Naive thymus-derived CD4-positive, alpha-beta T cell (primary cell): ENCODE data around the gene ZBTB17. TPM values are rescaled to one million over a fixed set of nuclear protein-coding genes. Genes with fewer than 3 reads are reported as not detected.

Experiments
- ATAC-seq: fragments of 150-1000 bp; cut with Tn5 transposase; 2 replicates; pipeline ENCODE4 v1.10.0; 2021; ENCODE audit warnings: mild to moderate bottlenecking, moderate library complexity
- CTCF ChIA-PET: fragments of 350-600 bp; sonication (Branson Sonifier 250); formaldehyde crosslinking; loops from one replicate; lab custom pipeline; 2021; ENCODE audit warnings: antibody characterized with exemption; lab: Charles Lee
- POLR2A ChIA-PET: fragments of 350-600 bp; sonication (Branson Sonifier 250); formaldehyde crosslinking; loops from one replicate; lab custom pipeline; 2021; ENCODE audit warnings: antibody characterized with exemption, inconsistent platforms; lab: Charles Lee
- DNase-seq, 9 donors: peaks; one replicate each; pipeline versions ENCODE4 v3.0.0 to v3.0.0-alpha.2; 2020 to 2022; ENCODE audit warnings: mixed read lengths in 1 of 9
- H3K27ac ChIP-seq: one replicate; pipeline ENCODE4 v1.7.0; 2013; ENCODE audit warnings: mild to moderate bottlenecking, low read depth, low read length, moderate library complexity
- H3K27me3 ChIP-seq, 2 donors: one replicate each; pipeline ENCODE4 v1.7.0; 2013; ENCODE audit warnings: low read length in 2 of 2, mild to moderate bottlenecking in 2 of 2, moderate library complexity in 2 of 2; ENCODE audit not compliant: control insufficient read depth in 2 of 2, insufficient read depth in 2 of 2
- H3K36me3 ChIP-seq, 3 experiments: 1 replicate in 2 of 3; 2 replicates in 1 of 3; pipeline ENCODE4 v1.7.0; 2013; ENCODE audit warnings: low read length in 3 of 3, mild to moderate bottlenecking in 3 of 3, moderate library complexity in 1 of 3; ENCODE audit not compliant: insufficient read depth in 3 of 3, control insufficient read depth in 2 of 3
- H3K4me1 ChIP-seq, 2 donors: one replicate each; pipeline ENCODE4 v1.7.0; 2013; ENCODE audit warnings: low read length in 2 of 2, mild to moderate bottlenecking in 2 of 2, moderate library complexity in 1 of 2; ENCODE audit not compliant: control insufficient read depth in 2 of 2, insufficient read depth in 2 of 2
- H3K4me3 ChIP-seq: 2 replicates; pipeline ENCODE4 v1.7.0; 2013; ENCODE audit warnings: mild to moderate bottlenecking, low read length
- H3K9me3 ChIP-seq, 3 experiments: 1 replicate in 2 of 3; 2 replicates in 1 of 3; pipeline ENCODE4 v1.7.0; 2013; ENCODE audit warnings: low read length in 3 of 3; ENCODE audit not compliant: control insufficient read depth in 2 of 3
- H3K27ac Mint-ChIP-seq, 9 donors: one replicate each; pipeline ENCODE4 v1.8.0; 2020 to 2022; ENCODE audit warnings: mixed read lengths in 9 of 9, mild to moderate bottlenecking in 8 of 9, moderate library complexity in 5 of 9, inconsistent platforms in 2 of 9
- H3K27me3 Mint-ChIP-seq, 5 donors: one replicate each; pipeline ENCODE4 v1.8.0; 2021 to 2022; ENCODE audit warnings: mixed read lengths in 5 of 5, mild to moderate bottlenecking in 1 of 5
- H3K36me3 Mint-ChIP-seq, 5 donors: one replicate each; pipeline ENCODE4 v1.8.0; 2020 to 2022; ENCODE audit warnings: mixed read lengths in 5 of 5, mild to moderate bottlenecking in 3 of 5, inconsistent platforms in 1 of 5
- H3K4me1 Mint-ChIP-seq, 7 donors: one replicate each; pipeline ENCODE4 v1.8.0; 2020 to 2022; ENCODE audit warnings: mixed read lengths in 7 of 7, mild to moderate bottlenecking in 3 of 7, inconsistent platforms in 1 of 7
- H3K4me3 Mint-ChIP-seq, 10 donors: one replicate each; pipeline ENCODE4 v1.8.0; 2020 to 2022; ENCODE audit warnings: mild to moderate bottlenecking in 10 of 10, mixed read lengths in 10 of 10, moderate library complexity in 6 of 10, inconsistent platforms in 2 of 10
- H3K9me3 Mint-ChIP-seq, 11 donors: one replicate each; pipeline ENCODE4 v1.8.0; 2020 to 2022; ENCODE audit warnings: mixed read lengths in 11 of 11, mild to moderate bottlenecking in 4 of 11, inconsistent platforms in 1 of 11, moderate library complexity in 1 of 11
- intact Hi-C, 2 donors: fragments of 100-400 bp; cut with micrococcal nuclease; formaldehyde crosslinking; loops; one replicate each; pipeline ENCODE4 v1.15.1; 2023
- polyA plus RNA-seq, 2 donors: library from polyadenylated mRNA; unstranded; fragments of 300-500 nt; fragmentation: Illumina TruSeq; gene quantifications; one replicate each; pipeline ENCODE4 v1.2.3, GENCODE V29; 2021
- total RNA-seq, 6 experiments: library from RNA in 5 of 6; stranded (reverse) in 5 of 6; gene quantifications; 1 replicate in 5 of 6; 2 replicates in 1 of 6; pipeline ENCODE4 v1.2.3 and lab custom pipeline; 2021 to 2026

Gene ZBTB17
- total and polyA plus RNA-seq, 7 experiments from 2014 or later: 11.2 to 85.1 (median 63.5) TPM

- Histone ChIP-seq H3K9me3 (no peaks in the 10 kb centered on the region), H3K36me3 (peaks cover 0 to 11% (median 3%) of the 10 kb centered on the region in 3 experiments), H3K27ac (no peak overlapping the region), H3K4me3 (no peak overlapping the region), H3K27me3 (no peaks in the 10 kb centered on the region), H3K4me1 (peaks cover 15 to 55% of the 10 kb centered on the region in 2 donors)
- peak overlapping the region in 1 of 10 donors; percentile 22 for H3K4me3 Mint-ChIP-seq
- peaks cover 0 to 24% (median 6%) of the 10 kb centered on the region in 5 donors for H3K36me3 Mint-ChIP-seq
- CTCF ChIA-PET: no interaction called here
- H3K9me3 Mint-ChIP-seq: no peaks in the 10 kb centered on the region
- H3K27me3 Mint-ChIP-seq: no peaks in the 10 kb centered on the region
- peaks cover 58 to 93% (median 86%) of the 10 kb centered on the region in 7 donors for H3K4me1 Mint-ChIP-seq
- ATAC-seq: no peak
- peak overlapping the region in 6 of 9 donors; percentile 3 to 80 (median 38) for H3K27ac Mint-ChIP-seq
- DNase-seq: no peak
- intact Hi-C loops: no loop called here
- POLR2A ChIA-PET: interaction anchor here (0.6 to 2.3 kb wide), 2 partner anchors 21 to 494 kb away, joined by 3 to 11 read pairs; partner anchors contain the start of gene ZBTB17
These were observed 20.3 kb downstream of the ZBTB17 start for GRCh38 chr1:15955552-15955951.

GRCh38 chr1:15954316-15954715, 21.6 kb downstream of the ZBTB17 start:
- peak overlapping the region; percentile 11 for H3K27ac ChIP-seq
- ATAC-seq: no peak
- no peak overlapping the region for H3K4me3 ChIP-seq
- peaks cover 65 to 93% (median 82%) of the 10 kb centered on the region in 7 donors for H3K4me1 Mint-ChIP-seq
- H3K4me1 ChIP-seq: peaks cover 25 to 64% of the 10 kb centered on the region in 2 donors
- peak overlapping the region in 2 of 10 donors; percentile 9 to 20 for H3K4me3 Mint-ChIP-seq
- ChIA-PET POLR2A (no interaction called here), CTCF (no interaction called here)
- DNase-seq: no peak
- intact Hi-C loops: no loop called here
- peaks cover 0 to 11% (median 3%) of the 10 kb centered on the region in 3 experiments for H3K36me3 ChIP-seq
- H3K27me3 Mint-ChIP-seq: no peaks in the 10 kb centered on the region
- H3K27me3 ChIP-seq: no peaks in the 10 kb centered on the region
- no peaks in the 10 kb centered on the region for H3K9me3 Mint-ChIP-seq
- no peaks in the 10 kb centered on the region for H3K9me3 ChIP-seq
- H3K27ac Mint-ChIP-seq: peak overlapping the region in 7 of 9 donors; percentile 18 to 69 (median 54)
- peaks cover 0 to 25% (median 5%) of the 10 kb centered on the region in 5 donors for H3K36me3 Mint-ChIP-seq

GRCh38 chr1:15953791-15954241, 22.1 kb downstream of the ZBTB17 start:
- CTCF ChIA-PET: no interaction called here
- H3K27me3 Mint-ChIP-seq: no peaks in the 10 kb centered on the region
- Histone ChIP-seq H3K27ac (peak overlapping the region; percentile 11), H3K4me1 (peaks cover 30 to 64% of the 10 kb centered on the region in 2 donors), H3K9me3 (no peaks in the 10 kb centered on the region), H3K27me3 (no peaks in the 10 kb centered on the region), H3K4me3 (no peak overlapping the region), H3K36me3 (peaks cover 0 to 11% (median 3%) of the 10 kb centered on the region in 3 experiments)
- POLR2A ChIA-PET: no interaction called here
- peak overlapping the region in 4 of 10 donors; percentile 3 to 33 (median 14) for H3K4me3 Mint-ChIP-seq
- peaks cover 0 to 25% (median 5%) of the 10 kb centered on the region in 5 donors for H3K36me3 Mint-ChIP-seq
- H3K9me3 Mint-ChIP-seq: no peaks in the 10 kb centered on the region
- ATAC-seq (no peak), DNase-seq (no peak)
- intact Hi-C loops: no loop called here
- peaks cover 65 to 93% (median 81%) of the 10 kb centered on the region in 7 donors for H3K4me1 Mint-ChIP-seq
- peak overlapping the region in 7 of 9 donors; percentile 12 to 69 (median 58) for H3K27ac Mint-ChIP-seq

- peaks cover 0 to 25% (median 5%) of the 10 kb centered on the region in 5 donors for H3K36me3 Mint-ChIP-seq
- Histone ChIP-seq H3K9me3 (no peaks in the 10 kb centered on the region), H3K4me3 (no peak overlapping the region), H3K4me1 (peaks cover 35 to 64% of the 10 kb centered on the region in 2 donors), H3K27me3 (no peaks in the 10 kb centered on the region), H3K36me3 (peaks cover 0 to 11% (median 0%) of the 10 kb centered on the region in 3 experiments), H3K27ac (no peak overlapping the region)
- intact Hi-C loops: no loop called here
- CTCF ChIA-PET: no interaction called here
- no peaks in the 10 kb centered on the region for H3K9me3 Mint-ChIP-seq
- POLR2A ChIA-PET: no interaction called here
- peak overlapping the region in 1 of 10 donors; percentile 33 for H3K4me3 Mint-ChIP-seq
- DNase-seq (no peak), ATAC-seq (no peak)
- H3K4me1 Mint-ChIP-seq: peaks cover 64 to 91% (median 80%) of the 10 kb centered on the region in 7 donors
- peak overlapping the region in 5 of 9 donors; percentile 45 to 79 (median 60) for H3K27ac Mint-ChIP-seq
- H3K27me3 Mint-ChIP-seq: no peaks in the 10 kb centered on the region
These were observed 22.6 kb downstream of the ZBTB17 start for GRCh38 chr1:15953294-15953771.

GRCh38 chr1:15952317-15953258, 23.3 kb downstream of the ZBTB17 start:
- H3K27me3 Mint-ChIP-seq: no peaks in the 10 kb centered on the region
- CTCF ChIA-PET: no interaction called here
- POLR2A ChIA-PET: interaction anchor here (0.6 kb wide), 1 partner anchor 24 kb away, joined by 3 read pairs; the partner anchor contains the start of gene ZBTB17

More at GRCh38 chr1:15952317-15953258, 23.3 kb downstream of the ZBTB17 start:
- Histone ChIP-seq H3K4me3 (no peak overlapping the region), H3K4me1 (peaks cover 35 to 58% of the 10 kb centered on the region in 2 donors), H3K27me3 (no peaks in the 10 kb centered on the region), H3K9me3 (no peaks in the 10 kb centered on the region), H3K27ac (no peak overlapping the region), H3K36me3 (peaks cover 0 to 18% (median 0%) of the 10 kb centered on the region in 3 experiments)
- DNase-seq: peak in 1 of 9 donors; percentile 62
- H3K9me3 Mint-ChIP-seq: no peaks in the 10 kb centered on the region
- peak; percentile 41 for ATAC-seq
- H3K4me3 Mint-ChIP-seq: peak overlapping the region in 2 of 10 donors; percentile 31 to 60
- peaks cover 0 to 27% (median 5%) of the 10 kb centered on the region in 5 donors for H3K36me3 Mint-ChIP-seq
- H3K27ac Mint-ChIP-seq: peak overlapping the region; percentile 75 to 92 (median 86)
- peaks cover 56 to 87% (median 79%) of the 10 kb centered on the region in 7 donors for H3K4me1 Mint-ChIP-seq
- intact Hi-C loops: no loop called here
